Stimulated activated CD8-positive, alpha-beta memory T cell treated with anti-CD3 and anti-CD28 coated beads, Interleukin-7, amount 100 ng/mL, for 48 hours (primary cell): ENCODE results near the gene STK33.

Experiments used
- DNase-seq, 2 donors: peaks; one replicate each; pipeline ENCODE4 v3.0.0-alpha.2; 2020; ENCODE audit warnings: low read depth in 1 of 2; ENCODE audit errors: extremely low read depth in 1 of 2

The STK33 gene

DNA sequence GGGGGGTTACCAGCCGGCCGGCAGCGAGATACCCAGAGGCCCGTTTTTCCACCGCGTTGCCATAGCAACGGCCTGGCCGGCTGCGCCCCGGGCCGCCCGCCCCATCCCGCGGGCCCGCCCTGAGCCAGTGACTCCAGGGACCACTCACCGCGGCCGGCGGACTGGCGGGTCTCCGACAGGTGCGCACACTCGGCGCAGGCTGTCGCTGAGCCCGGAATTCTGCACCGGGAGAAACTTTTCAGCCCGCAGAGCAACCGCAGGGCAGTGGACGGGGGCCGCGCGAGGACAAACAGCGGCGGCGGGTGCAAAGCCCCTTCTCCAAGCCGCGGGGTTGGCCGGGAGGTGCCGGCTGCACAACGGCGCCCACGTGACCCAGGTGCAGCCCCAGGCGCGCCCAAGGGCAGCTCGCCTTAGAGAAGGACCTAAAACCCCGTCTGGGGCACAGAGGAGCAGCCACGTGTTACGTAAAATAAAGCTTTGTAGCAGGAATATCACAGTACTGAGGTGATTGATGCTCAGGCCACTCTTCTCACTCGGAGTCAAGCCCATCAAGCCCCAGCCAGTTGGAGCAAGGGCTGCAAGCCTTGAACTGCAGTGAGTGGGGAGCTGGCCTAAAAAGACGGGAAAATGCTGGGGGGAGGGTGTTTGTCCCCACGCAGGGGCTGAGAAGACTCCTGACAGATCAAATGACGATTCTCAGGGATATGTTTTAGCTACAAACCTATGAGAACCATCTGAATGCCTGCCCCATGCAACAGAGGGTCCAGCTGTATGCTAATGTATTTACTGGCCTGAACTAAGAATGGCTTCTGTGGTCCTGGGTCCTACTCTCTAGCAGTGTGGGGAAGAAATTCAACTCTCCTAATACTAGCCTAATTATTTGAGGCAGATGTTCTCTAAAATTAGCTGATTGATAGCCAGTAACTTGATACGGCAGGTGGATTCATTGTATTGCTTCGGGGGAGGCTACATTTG lies at the start of gene STK33:
Gene STK33 (minus strand): TSS at position 294 of the 975 bp plus-strand sequence. CDS start 119,323 bp downstream, outside the sequence.
- DNase-seq: peak; percentile 24 to 51

GRCh38 chr11:8642196-8642841 lies 48.3 kb upstream of the STK33 start:
- DNase-seq: no peak

- no peak for DNase-seq
Measured at GRCh38 chr11:8641332-8641731, 47.3 kb upstream of the STK33 start.

- no peak for DNase-seq
Measured at GRCh38 chr11:8640267-8640906, 46.4 kb upstream of the STK33 start.

- no peak for DNase-seq
Measured at GRCh38 chr11:8639655-8640054, 45.6 kb upstream of the STK33 start.

DNA sequence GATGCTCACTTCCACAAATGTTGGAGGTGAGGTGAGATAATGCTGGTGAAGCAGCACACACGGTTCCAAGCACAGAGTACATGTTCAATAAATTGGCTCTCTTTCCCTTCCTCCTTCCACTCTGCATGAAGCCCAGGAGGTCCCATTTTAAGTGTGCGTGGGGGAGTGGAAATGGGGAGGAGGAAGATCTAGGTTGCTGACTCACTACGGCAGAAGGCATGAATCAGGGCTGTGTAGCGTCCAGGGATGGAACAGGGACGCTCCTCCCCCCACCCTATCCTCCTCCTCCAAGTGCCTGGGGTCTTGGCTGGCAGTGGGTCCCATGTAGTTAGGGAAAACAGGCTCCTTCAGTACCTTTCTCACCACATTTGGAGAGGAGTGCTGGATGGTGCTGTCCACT lies 44.3 kb upstream of the STK33 start:
- no peak for DNase-seq

GRCh38 chr11:8636127-8636526 lies 42.1 kb upstream of the STK33 start:
- no peak for DNase-seq

GRCh38 chr11:8634498-8634897 lies 40.5 kb upstream of the STK33 start:
- DNase-seq: no peak

DNA sequence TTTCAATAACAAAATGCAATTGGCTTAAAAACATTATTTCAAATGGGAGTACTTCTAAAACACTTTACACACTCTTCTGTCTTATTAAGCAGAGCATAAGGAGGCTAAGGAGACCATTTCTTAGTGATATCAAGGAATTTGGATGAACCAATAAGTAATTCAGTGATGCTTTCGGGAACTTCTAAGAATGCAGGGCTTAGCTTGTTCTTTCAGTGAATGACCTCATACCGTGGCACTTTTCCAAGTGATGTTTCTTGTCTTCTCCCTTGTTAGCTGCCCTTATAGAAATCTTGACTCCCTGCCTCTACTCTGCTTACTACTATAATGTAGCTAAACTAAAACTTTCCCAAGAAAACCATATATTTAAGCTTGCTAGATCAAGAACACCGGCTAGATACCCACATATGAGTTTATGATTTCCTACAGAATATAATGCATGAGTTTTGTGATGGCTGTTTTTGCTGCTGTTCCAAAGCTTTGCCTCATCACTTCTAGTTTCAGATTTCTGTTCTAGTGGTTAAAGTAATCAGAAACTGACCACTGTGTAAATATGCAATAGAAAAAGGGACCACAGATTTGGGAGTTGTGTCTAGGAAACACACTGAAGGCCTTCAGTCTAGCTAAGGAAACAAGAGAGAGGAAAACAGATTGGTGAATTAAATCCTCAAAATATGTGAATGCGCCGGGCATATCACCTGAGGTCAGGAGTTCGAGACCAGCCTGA lies 37.5 kb upstream of the STK33 start:
- DNase-seq: no peak

DNA sequence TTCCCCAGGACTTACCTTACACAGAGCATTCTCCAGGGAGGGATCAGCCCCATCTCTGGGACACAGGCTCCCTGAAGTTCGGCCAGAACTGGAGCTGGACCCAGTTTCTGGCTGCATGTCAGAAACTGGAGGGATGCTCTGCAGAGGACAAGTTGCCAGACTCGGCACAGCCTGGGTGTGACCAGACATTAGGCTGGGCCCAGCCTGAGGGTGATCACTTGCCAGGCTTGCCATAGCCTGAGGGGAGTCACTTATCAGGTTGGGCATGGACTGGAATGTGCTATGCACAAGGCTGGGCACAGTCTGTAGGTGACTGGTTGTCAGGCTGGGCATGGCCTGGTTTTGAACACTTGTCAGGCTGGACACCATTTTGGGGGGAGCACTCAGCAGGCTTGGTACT lies 30.7 kb upstream of the STK33 start:
- DNase-seq: no peak

DNA sequence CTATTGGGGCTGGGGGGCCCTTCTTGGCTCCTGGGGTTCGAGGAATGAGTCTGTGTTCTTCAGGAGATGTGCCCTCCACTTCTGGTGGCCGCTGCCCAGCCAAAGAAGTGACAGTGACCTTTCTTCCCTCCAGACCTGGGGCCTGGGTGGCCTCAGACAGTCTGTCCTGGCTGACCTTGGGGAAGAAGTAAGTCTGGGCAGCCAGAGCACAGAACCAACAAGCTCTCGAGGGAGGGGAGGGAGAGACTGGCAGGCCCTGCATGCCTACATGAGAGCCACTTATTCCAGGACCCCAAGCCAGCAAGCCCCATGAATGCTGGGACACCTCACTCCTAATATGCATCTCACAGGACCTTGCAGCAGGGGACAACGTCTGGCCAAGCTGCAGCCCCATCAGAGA lies 27.1 kb upstream of the STK33 start:
- no peak for DNase-seq

GRCh38 chr11:8617063-8617462 lies 23.0 kb upstream of the STK33 start:
- no peak for DNase-seq

GRCh38 chr11:8615291-8616032 lies 21.4 kb upstream of the STK33 start:
- DNase-seq: no peak

- DNase-seq: no peak
Measured at GRCh38 chr11:8614497-8614896, 20.5 kb upstream of the STK33 start.

- no peak for DNase-seq
Measured at GRCh38 chr11:8613036-8613435, 19.0 kb upstream of the STK33 start.

- DNase-seq: no peak
Measured at GRCh38 chr11:8612522-8612921, 18.5 kb upstream of the STK33 start.

- DNase-seq: peak in 1 of 2 donors; percentile 11
Measured at GRCh38 chr11:8610532-8611116, 16.6 kb upstream of the STK33 start.

GRCh38 chr11:8608652-8609051 lies 14.6 kb upstream of the STK33 start:
- DNase-seq: no peak

- no peak for DNase-seq
Measured at GRCh38 chr11:8605971-8606563, 12.0 kb upstream of the STK33 start.
